GM18517 (cell line): ENCODE results near the gene ARHGAP22.

Source experiments
- ATAC-seq: cut with Tn5 transposase; IDR thresholded peaks from one replicate; pipeline ENCODE4 v1.9.1; 2021; ENCODE audit warnings: mild to moderate bottlenecking, moderate library complexity; ENCODE audit not compliant: unreplicated experiment

ARHGAP22 gene

DNA sequence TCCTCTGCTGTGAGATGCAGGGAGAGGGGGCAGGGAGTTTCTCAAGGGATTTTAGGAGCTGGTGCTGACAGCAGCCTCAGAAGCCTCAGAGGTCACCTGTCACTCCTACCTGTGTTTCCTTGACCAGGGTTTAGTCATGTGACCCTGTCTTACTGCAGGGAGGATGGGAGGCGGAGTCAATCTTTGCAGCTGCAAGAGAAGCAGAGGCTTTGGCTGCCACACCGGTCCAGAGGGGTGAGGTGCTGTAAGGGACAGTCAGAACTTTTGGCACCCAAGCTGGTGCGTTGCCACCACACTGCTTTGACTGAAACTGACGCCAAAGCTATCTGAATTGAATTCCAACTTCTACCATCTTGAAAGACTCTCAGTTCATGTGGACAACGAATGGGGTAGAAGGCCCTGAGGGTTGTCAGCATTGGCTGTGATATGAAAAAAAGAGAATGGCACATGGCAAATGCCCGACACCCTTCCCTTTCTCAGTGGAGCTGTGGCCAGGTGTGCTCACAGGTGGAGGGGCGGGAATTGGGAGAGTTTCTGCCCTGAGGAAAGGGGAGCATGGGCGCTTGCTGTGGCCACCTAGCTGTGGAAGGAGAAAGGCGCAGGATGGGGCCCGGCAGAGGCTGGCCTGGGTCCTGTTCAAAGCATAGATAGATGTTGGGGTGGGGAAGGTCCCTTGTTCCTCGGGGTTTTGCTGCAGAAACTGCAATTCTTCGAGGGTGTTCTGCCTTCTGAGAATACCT is 69.3 kb downstream of the ARHGAP22 start:
- ATAC-seq: no peak

DNA sequence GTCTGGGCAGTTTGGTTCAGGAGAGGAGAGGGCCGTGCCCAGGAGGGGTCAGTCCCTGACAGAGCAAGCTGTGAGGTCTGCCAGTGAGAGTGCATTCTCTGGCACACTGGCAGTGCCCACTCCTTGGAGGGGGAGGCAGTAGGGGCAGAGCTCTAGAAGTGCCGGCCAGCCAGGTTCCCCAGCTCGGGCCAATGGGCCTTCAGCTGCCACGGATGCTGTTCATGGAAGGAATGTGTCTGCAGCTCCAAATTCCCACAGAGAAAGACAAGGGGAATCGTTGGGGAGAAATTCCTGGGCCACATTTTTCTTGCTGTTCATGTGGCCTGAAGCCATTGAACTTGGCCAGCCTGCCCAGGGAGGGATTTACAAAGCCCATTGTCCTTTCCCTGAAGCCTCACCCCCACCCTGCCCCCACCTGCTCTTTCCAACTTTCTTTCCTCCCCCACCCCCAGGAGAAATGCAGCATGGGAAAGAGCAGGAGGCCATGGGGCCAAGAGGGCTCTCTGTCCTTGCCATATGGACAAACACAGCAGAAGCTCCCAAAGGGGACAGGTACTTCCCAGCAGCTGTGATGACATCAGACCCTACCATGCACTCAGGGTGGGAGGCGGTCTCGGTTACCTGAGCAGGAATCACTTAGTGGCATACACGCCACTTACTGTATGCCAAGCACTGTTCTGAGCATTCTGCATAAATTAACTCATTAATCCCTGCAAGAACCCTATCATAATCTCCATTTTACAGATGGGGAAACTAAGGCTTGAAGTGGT is 70.7 kb downstream of the ARHGAP22 start:
- no peak for ATAC-seq

DNA sequence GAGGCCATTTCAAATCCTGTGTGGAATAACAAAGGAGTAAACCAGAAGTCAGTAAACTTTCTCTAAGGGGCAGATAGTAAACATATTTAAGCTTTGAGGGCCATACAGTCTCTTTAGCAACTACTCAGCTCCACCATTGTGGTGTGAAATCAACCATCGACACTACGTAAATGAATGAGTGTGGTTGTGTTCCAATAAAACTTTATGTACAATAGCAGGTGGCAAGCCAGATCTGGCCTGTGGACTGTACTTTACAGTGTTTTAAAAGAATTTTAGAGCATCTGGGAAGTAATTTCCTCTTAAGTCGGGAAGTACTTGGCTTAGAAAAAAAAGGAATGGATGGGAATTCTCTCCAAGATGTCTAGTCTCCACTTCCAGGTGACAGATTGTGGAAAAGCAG is 71.3 kb downstream of the ARHGAP22 start:
- no peak for ATAC-seq

DNA sequence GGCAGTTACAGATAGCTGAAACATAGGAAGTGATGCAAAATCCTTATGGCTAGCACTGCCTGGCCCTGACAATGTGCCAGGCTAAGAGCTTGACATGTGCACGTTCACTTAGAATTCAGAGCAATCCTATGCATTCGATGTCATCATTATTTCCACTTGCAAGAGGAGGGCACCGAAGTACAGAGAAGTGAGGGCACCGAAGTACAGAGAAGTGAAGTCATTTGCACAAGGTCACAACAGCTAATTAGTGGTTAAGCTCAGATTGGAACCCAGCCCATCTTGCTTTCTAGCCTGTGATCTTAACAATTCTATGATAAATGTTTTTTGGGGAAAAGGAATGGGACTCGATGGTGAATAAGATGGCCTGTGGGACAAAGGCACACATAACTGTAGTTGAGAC is 73.4 kb downstream of the ARHGAP22 start:
- no peak for ATAC-seq

DNA sequence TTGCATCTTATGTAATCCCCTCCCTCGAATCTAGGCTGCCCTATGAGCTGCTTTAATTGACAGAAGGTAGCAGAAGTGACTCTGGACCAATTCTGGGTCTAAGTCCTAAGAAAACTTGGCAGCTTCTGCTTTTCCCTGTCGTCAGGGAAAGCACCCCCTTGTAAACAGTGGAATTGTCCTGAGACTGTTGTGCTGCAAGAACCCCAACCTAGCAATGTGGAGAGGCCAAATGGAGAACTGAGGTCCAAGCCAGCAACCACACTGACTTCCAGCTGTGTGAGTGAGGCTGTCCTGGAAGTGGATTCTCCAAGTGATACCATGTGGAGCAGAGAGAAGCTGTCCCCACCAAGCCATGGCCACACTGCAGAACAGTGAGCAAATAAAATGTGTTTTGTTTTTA is 75.5 kb downstream of the ARHGAP22 start:
- no peak for ATAC-seq

DNA sequence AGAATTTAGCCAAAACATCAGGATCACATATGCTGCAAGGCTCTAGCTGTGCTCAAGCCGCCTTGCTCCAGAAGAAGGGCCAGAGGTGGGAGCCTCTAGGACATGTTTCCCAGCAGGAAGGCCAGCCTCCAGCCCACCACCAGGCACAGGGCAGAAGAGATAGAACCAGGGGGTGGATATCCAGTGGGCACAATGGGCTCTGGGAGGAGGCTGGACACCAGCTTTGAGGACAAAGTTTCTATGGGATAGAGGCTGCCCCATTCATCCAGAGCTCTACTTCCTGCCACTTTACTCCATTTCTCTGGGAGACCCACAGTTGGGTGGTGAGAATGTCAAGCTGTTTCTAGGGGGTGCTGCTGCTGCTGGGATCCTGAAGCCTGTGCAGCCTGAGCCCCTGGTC is 77.1 kb downstream of the ARHGAP22 start:
- no peak for ATAC-seq

DNA sequence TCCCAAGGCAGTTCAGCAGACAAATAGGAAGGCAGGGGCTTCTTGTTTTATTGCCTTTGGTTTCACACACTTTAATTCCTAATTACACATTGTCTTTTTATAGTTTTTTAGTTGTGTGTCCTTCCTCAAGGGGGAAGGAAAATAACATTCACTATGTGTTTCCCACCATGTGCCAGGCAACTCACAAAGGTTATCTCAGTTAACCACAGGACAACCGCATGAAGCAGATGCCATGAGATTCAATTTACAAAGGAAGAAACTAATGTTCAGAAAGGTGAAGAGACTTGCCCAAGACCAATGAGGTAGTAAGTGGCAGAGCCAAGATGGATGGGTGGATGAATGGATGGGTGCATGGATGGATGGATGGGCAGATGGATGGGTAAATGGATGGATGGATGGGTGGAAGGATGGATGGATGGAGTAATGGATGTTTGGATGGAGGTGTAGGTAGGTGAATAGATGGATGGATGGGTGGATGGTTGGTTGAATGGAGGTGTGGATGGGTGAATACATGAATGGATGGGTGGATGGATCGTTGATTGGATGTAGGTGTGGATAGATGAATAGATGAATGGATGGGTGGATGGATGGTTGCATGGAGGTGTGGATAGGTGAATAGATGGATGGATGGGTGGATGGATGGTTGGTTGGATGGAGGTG is 77.9 kb downstream of the ARHGAP22 start:
- no peak for ATAC-seq

DNA sequence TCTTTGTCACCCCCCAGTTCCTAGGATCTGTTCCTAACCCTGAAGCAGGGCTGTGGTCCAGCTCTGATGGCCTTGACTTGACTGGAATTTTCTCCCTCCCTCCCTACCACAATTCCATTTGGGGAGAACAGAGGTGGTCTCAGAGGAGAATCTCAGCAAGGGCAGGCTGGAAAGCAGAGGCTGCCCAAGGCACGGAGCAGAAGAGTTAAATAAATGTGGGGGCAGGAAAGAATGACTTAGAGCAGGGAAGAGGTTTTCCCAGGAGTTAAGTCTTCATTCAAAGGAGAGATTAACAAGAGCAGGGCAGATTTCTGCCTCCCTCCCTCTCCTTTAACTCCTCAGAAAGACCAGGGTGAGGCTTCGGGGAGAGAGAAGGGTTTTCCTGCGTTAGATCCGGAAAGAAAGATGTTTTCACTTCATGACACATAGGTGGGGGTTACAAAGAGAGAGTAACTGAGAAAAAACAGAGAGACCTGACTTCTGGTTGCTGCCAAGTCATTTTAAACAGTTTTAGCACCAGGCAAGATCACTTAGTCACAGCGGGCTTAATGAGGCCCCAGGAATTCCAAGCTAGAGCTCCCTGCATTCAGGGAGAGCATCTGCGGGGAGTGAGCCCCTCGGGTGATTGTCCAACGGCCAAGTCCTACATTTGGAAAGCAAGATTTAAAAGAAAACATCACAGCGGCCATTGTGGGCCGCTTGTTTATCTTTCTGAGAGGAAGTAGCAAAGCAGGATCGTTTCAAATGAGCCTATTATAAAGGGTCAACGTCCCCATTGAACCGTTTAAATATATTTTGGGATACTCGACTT is 78.7 kb downstream of the ARHGAP22 start:
- ATAC-seq: no peak

DNA sequence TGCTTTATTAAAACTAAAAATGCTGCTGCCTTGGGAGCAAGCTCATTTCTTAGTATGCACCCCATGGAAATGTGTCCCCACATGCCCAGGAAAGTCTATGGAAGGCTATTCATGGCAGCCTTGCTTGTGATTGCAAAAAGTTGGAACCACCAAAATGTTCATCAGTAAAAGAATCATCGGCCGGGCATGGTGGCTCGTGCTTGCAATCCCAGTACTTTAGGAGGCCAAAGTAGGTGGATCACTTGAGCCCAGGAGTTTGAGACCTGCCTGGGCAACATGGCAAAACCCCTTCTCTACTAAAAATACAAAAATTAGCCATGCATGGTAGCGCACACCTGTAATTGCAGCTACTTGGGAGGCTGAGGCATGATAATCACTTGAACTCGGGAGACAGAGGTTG is 79.8 kb downstream of the ARHGAP22 start:
- ATAC-seq: no peak

DNA sequence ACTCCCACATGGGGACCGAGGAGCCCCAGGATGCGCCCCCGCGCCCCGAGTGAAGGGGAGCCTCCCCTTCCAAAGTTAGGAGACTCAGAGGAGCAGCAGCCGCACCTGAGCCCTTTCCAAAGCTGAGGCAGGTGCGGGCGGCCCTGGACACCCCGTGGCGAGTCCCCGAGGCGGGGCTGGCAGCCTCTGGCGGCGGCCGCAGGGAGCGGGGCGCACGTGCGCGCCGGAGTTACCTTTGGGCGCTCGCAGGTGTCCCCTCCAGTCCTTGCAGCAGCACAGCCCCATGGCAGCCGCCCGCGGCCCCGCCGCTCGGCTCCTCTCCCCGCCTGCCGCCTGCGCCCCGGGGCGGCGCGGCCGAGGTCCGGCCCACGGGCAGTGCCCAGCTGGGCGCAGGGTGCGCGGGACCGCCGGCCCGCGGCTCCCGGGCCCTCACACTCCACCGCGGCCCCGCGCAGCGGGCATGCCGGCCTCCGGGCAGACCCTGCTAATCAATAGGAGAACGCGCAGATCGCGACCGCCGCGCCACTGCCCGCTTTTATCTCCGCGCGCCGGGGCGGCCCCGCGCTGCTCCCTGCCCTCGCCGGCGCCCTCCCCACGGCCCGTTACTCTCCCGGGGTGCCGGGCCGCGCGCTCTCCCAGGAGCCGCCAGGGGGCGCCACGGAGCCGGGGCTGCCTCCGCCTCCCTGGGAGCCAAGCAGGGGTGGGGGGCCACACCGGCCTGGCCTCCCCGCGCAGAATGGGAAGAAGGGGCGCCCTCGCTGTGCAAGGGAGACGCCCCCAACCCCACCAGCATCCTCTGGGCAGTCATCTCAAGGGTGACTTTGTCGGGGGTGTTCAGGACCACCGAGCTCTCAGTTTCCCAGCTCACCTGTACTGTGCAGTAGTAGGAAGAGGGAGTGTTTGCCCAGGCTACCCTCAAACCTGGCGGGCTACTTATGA is 80.8 kb downstream of the ARHGAP22 start:
- ATAC-seq: no peak

DNA sequence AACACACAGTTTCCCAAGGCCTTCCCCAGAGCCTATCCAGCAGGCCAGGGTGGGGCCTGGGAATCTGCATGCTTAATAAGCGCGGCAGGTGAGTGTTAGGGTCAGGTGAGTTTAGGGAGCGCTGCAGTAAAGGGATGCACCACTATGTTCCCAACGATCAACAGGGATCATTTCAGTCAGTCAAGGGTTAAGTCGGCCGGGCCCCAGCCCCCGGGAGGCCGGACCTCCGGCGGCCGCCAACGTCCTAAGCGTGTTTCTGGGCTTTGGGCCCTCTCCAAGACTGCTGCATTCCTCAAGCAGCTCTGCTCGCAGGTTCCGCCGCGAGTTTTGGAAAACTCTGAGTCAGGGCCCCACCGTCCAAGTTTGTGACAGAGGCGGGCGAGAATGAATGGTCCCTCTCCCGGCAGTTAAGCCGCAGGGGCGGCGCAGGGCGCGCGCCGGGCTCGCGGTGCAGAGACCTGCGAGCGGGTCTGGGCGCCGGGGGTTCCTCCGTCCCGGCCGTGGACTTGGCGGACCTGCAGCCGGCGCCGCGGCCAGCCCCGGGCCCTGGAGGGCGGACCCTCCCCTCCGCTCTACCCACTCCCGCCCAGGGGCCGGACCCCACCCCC is 81.6 kb downstream of the ARHGAP22 start:
- ATAC-seq: no peak

DNA sequence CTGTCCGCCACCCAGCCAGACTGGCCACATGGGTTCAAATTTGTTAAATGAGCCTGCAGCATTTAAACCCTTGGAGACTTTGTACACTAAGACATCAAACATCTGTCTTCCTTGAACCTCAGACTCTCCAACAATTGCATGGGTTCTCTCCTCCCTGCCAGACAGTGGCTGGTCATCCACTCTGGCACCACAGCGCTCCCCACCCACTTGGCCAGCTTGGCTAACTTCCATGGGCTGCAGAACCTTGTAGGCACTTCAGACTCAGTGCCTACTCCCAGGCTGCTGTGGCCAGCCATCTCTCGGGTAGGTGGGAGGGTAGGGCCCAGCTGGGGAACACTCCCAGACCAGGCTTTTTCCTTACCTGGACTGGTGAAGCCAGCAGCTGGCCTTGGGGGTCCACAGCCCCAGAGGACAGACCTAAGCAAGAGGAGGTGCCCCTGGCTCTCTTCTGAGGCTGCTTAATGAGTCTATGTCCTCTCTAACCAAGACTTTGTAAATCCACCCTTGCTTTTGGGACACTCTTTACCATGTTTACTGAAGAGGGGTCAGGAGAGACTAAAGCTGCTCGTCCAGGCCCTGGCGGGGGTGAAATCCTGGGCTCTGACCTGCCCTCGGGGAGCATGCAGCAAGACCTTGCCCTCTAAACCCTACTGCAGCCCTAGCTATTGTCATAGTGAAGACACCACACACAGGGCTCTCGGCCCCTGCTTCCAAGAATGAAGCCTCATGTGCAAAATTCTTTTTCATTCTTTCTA is 82.7 kb downstream of the ARHGAP22 start:
- no peak for ATAC-seq

DNA sequence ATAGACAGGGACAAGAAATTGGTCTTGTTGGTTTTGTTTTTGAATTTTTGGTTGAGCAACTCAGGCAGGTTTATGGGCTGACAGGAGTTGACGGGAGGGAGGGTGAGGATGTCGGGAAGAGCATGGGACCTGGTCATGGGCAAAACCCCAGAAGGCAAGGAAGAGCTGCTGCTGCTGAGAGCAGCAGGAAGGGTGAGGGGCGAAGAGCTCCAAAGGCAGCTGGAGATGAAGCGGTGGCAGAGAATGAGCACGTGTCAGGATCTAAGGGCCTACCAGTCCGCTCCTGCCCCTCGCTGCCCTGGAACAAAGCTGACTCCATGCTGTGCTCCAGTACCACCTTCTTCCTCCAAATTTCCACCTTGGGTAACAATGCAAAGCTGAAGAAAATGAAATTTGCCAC is 84.3 kb downstream of the ARHGAP22 start:
- no peak for ATAC-seq

DNA sequence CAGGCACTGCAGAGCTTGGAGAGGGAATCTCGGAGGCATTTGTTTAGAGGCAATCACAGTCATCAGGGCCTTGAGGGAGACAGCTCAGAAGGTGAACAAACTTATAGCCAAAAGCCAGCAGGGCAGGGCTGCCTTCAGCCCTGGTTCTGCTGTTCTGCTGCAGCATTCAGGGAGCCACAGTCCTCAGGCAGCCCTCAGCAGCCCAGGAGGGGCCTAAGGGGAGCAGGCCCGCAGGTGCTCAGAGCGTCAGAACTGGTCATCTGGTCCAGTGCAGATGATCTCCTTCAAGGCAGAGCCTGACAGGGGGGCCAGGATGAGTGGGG is 84.7 kb downstream of the ARHGAP22 start:
- no peak for ATAC-seq

DNA sequence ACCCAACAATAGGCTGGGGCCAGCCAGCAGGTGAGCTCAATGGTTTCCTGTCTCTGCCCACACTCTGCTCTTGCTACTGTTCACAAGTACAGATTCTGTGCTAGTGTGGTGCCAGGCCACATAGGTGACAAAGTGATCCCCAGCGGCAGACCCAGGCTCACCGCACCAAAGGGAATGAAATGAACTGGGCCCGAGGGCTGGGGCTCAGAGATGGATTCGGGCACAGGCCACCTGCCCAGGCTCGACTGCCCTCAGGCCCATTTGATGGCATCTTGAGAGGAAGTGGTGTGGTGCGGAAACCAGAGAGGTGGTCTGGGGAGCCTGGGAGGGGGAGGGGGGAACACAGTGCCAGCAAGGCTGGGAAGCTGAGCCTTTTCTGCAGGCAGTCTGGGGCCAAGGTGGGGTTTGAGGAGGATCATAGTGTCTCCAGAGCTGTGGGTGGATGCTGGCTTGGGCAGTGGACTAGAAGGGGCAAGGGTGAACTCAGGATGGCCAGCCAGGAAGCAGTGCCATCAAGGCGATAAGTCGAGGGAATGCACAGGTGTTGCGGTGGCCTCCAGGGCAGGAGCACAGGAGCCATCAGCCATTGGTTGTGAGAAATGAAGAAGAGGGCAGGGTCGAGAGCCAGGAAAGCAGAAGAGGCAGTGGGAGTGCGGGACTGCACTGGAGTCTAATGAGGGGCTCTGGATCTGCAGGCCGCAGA is 85.2 kb downstream of the ARHGAP22 start:
- ATAC-seq: no peak

DNA sequence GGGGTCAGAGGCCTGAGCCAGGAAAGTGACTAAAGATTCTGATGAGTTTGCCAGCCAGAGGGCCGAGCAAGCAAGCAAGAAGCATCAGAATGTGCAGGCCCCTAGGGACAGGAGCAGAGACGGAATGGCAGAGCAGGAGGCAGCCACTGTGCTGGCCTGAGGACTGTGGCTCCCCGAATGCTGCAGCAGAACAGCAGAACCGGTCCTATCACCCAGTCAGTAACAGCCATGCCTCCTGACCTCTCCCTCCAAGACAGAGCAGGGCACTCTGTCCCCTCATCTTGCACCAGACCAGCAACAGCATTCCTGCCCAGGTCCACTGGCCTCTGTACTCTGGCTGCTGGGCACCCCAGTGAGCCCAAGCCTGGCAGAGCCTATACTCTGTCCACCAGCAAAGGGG is 85.9 kb downstream of the ARHGAP22 start:
- no peak for ATAC-seq

DNA sequence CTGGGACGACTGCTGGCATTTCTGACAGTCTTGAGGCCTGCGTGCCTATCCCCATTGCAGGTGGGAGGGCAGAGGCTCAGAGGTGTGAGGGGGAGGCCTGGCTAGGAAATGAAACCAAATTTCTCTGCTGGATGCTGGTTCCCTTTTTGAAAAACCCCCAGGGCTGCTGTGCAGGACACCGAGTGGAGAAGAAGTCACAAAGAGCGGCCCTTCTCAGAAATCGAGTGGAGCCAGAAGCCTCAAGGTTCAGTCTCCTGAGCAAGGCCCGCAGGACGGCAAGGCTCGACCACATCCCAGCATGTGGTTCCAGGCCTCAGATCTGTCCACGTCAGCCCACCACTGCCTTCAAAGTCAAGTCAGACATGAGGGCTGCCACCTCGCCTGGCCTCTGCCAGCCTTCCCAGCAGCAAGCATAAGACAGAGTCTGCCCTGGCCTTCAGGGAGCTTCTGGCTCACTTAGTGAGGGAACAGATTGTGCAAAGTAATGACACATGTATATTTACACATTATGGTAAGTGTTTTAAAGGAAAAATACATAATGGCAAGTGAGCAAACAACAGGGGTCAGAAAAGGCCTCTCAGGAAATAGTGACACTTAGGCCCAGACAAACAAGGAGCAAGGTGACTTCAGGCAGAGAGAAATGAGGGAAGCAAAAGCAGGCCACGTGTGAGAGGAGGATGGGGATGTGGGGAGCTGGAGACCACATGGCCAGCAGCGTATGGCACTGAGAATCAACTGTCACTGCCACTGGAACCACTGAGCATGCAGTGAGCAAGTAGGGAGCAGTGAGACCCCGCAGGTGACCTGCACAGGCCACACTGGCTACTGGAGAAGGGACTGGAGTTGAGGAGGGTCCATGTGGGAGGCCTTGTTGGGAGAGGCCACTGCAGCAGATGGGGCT is 86.7 kb downstream of the ARHGAP22 start:
- ATAC-seq: no peak
